ENCODE measurements around the gene PARD3B.
A peak's percentile ranks its signal among the peaks of the same experiment; 100 is the strongest.

Gene PARD3B

DNA sequence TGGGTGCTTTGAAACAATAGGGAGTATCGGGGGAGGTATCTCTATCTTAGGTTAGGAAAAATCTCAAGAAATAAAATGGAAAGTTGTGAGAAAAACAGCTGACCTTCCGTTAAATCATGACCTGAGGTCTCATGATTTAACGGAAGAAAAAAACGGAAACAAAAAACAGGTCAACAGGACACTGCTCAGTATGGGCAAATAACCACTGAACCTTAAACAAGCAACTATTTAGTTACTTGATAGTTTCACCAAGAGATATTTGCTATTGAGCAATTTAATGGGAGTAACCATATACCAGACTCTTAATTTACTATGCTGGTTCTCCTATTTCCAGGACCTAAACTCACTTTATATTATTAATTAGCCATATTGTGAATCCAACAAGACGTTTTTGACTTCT is 150.8 kb downstream of the PARD3B start:
- no peak for DNase-seq (ENCODE audit: low spot score)

DNA sequence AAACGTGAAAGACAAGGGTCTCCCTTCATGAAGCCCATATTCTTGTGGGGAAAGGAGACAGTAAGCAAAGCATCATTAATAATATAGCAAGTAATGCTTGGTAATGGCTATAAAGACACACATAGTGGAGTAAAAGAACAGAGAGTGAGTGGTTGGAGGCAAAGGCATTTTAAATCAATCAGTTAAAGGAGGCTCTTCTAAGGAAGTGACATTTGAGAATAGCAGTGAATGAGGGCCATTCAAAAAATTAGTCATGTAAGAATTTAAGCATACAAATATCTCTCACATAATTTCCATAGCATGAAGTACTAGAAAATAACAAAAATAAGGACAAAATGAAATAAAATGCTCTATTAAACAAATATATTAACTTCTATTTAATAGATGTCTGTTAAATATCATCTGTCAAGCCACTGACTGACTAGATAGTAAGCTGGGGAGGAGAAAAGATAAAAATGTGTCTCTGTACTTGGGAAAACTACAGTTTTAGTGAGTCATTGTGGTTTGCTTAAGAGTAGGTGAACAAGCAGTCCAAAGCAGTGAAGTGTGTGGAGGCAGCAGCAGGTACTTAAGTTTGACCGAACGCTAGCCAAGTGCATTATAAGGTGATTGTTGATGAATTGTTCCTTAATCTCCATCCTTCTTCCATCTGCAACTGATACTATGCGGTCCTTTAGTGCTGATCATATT is 160.1 kb downstream of the PARD3B start:
- peak; percentile 11 for DNase-seq (ENCODE audit: low spot score)

DNA sequence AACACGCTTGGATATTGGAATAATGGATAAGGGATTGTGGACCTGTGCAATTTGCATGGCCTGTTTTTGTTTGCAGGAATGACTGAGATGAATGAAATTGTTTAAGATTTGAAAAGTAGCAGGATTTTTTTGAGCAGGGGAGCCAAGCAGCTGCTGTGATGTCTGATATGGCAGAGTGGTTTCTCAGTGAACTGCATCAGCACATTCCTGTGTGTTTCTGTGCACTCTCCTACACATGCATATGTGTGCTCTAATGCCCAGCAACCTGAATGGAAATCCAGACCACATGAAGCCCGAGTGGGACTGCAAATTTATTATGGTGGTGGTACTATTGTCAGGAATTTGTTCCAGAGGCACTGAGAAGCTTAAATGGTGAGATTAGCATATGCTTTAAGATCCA is 161.7 kb downstream of the PARD3B start:
- no peak for DNase-seq (ENCODE audit: low spot score)

DNA sequence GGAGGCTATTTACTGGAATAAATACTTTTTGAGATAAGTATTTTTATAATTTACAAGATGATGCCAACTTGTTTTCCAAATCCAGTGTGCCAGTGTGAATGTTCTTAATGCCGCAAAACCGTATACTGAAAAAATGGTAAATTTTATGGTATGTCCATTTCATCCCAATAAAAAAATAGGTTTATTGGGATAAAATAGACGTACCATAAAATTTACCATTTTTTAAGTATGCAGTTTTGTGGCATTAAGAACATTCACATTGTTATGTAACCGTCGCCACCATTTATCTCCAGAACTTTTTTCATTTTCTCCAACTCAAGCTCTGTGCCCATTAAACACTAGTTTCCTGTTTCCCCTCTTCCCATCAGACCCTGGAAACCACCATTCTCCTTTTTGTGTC is 167.9 kb downstream of the PARD3B start:
- no peak for DNase-seq (ENCODE audit: low spot score)

DNA sequence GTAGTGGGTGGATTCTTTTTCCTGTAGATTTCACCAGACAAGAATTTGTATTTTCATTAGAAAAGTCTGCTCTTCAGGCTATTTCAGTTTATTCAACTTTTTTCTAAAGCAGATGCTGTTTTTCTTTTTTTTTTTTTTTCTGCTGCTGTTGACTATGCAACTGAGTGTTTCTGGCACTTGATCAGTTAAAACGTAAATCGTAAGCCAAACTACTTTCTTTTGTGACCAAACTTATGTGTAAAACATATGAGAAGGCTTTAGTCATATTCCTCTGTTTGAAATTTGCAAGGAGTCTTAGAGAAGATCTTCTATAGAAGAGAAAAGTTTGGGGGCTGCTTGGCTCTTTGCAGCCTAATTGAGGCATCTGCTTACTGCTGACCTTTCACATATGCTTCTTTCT is 170.1 kb downstream of the PARD3B start:
- no peak for DNase-seq (ENCODE audit: low spot score)

DNA sequence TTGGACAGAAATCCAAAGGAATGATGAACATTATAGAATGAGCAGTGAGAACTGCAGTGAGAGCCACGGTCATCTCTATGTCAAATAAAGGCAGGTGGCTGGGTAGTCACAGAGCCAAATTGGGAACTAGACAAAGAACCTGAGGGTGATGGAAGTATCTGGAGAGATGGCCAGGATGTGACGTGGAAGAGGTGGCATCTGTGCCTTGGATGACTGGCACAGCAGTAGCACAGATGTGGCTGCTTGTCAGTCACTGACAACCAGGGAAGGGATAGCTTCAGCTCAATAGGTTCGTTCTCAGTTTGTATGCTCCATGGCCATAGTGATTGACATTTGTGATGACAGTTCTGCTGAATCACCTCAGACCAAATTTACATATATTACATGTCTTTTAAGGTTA is 172.3 kb downstream of the PARD3B start:
- no peak for DNase-seq (ENCODE audit: low spot score)

DNA sequence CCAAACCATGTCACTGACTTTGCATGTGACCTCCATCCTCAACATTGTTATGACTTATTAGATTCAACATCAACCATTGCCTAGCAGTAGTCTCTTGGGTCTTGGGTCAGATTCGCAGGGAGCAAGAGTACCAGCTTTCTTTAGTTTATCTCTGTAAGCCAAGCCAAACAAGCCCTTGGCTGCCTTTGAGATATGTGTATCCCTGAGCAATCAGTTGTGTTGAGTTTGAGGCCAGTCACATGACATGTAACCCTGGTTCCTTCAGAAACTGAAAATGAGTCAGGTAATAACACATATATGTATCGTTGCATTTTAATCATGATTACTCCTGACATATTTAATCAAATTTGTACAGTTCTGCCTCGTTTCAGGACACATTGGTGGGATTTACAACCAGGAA is 173.3 kb downstream of the PARD3B start:
- no peak for DNase-seq (ENCODE audit: low spot score)

DNA sequence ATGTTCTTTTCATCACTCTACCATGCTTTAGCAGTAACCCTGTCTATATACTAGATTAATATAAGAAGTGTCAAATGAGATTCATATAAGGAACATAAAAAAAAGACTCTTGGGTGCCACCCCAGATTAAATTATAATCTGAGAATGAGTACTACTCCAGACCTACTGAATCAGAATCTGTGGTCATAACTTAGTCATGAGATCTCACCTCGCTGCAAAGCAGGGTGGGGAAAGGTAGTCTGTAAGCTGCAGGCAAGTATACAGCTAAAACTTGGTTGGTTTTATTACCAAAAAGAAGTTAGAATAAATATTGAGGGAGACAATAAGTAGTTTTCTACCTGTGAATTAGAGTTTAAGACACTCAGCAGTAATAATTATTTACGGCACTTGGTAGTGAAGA is 175.6 kb downstream of the PARD3B start:
- no peak for DNase-seq (ENCODE audit: low spot score)

DNA sequence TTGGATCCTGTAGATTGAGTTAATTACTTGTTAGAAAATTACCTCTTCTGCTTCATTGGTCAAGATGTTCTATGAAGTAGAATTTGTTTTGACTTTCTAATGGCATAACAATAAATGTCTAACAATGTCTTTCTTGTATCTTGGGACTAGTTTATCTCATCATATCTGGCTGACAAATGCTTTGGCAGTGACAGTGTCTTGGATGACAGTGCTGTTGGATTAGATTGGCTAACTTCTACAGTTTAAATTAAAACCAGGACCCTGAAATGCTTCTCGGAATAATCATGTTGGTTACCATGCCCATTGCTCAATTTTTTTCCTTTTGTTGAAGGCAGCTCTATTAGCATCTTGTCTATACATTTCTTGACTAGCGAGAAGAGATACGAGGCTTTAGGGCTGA is 176.9 kb downstream of the PARD3B start:
- DNase-seq (ENCODE audit: low spot score): no peak

DNA sequence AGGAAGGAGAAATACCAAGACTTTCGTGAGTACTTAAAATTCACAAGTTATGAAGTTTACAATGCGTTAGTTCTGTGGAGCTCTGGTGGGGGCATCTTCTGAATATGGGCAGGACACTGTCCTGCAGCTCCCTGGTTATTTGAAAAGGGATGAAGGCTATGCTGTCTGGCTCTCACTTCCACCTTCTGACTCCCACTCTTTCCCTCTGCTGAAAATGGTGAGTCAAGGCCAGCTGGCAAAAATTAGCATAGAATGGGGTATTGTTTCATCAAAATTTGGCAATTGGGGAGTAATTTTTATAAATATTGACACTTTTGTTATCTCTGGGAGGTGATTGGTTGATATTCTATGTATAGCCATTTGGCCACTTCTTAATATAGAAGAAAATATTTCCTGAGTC is 177.4 kb downstream of the PARD3B start:
- no peak for DNase-seq (ENCODE audit: low spot score)

DNA sequence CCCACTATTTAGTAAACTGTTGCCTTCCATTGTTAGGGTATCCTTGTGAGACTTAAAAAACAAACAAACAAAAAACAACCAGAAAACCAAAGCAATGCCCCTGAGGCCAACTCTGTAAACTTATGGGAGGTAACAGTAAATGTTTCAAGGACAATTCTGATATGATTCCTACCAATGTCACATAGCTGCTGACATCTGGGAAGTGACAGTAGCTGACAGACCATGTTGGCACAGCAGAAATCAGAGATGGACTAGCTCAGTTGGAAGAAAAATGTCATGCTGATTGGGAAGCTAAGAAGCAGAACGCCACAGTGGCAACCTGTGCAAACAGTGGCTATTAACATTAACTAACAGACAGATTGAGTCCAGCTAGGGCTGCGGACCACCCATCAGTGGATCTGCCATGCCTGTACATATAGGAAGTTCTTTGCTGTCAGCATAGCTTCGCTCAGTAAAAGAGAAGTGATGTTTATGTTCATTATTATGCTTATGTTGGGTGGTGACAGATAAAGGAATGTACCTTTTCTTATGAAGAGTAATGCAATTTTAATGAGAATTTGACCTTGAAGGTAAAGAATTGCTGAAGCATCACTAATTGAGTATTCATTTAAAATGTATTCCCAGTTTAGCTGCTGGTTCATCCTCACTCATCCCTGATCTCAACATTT is 180.6 kb downstream of the PARD3B start:
- DNase-seq (ENCODE audit: low spot score): no peak

DNA sequence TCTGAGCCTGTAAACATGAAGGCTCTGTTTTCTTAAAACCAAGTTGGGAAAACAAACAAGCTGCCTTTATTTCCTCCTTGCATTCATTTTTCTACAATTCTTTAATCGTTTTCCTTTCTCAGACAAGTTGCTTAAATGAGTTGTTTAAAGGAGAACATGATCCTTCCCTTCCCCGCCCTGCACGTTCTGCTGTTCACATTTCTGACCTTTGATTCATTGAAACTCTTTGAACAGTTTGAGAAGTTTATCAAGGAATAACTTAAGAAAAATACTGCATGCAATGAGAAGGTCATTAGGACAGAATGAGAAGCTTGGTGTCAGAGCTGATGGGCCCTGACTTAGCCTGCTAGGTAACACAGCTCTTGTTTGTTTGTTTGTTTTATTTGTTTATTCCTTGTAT is 181.6 kb downstream of the PARD3B start:
- no peak for DNase-seq (ENCODE audit: low spot score)

DNA sequence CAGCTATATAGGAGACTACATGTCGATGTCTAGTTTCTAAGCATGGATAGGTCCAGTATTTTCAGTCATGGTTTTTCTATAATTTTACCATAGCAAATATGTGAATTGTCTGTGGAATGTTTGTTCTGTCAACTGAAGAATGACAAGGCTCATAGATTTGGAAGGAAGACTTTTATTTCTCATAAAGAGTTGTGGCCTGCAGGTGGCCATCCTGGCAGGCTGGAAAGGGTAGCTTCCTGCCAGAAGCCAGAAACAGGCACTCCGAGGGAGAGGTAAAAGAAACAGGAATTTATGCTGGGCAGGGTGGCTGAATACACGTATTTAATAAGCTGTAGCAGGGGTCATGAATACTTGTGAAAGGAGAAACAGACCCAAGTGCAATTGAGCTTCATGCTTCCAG is 182.1 kb downstream of the PARD3B start:
- no peak for DNase-seq (ENCODE audit: low spot score)

DNA sequence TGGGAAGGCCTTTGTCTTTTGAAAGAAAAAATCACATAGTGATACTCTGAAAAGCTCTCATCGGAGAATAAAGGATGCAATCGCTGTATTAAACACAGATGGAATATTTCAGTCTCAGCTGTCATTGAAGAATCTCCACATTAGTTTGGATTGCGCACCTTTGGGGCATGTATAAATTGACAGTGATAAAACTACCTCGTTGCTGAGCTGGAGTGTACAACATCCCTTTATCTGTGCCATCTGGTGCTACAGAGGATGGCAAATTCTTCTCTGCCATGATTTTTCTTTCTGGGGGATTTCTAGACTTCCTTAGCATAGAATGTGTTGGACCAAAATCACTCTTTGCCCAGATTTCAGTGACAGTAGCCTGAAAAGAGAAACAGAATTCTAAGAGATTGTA is 185.3 kb downstream of the PARD3B start:
- no peak for DNase-seq (ENCODE audit: low spot score)

DNA sequence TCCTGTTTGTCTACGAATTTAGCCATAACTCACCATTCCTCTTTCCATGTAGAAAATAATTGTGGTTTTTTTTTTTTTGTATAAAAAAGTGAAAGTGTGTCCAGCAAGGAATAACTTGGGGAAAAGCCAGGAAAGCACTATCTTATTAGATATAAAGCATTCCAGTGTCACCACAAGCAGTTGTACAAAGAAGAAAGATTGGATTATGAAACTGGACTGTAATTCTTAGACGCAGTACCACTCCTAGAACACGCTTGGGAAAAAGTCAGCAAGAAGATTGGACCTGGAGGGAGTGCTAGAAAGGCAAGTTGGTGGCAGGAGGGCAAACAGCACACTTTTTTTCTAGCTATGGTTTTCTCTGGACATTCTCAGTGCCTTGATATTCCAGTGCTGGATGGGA is 186.7 kb downstream of the PARD3B start:
- DNase-seq (ENCODE audit: low spot score): no peak

DNA sequence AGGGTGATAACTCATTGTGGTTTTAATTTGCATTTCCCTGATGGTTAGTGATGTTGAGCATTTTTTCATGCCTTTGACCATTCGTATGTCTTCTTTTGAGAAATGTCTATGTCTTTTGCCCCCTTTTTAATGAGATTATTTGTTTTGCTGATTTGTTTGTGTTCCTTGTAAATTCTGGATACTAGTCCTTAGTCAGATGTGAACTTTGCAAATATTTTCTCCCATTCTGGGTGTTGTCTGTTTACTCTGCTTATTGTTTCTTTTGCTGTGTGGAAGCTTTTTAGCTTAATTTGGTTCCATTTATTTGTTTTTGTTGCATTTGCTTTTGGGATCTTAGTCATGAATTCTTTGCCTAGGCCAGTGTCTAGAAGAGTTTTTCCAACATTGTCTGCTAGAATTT is 192.0 kb downstream of the PARD3B start:
- DNase-seq (ENCODE audit: low spot score): no peak

DNA sequence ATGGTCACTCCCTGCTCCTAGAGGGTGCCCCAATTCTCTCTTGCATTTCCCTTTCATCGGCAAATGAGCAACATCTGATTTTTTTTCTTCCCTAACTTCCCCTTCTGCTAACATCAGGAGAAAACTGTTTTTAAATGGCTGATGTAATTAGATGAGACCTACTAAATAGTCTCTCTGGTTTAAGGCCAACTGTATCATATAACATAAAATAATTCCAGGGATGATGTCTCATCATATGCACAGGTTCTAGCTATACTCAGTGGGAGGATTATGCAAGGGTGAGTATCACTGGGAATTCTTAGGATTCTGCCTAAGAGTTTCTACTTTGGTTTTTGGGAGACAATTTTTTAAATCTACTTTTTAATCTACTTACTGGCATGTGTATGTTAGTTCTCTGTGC is 193.4 kb downstream of the PARD3B start:
- DNase-seq (ENCODE audit: low spot score): no peak

DNA sequence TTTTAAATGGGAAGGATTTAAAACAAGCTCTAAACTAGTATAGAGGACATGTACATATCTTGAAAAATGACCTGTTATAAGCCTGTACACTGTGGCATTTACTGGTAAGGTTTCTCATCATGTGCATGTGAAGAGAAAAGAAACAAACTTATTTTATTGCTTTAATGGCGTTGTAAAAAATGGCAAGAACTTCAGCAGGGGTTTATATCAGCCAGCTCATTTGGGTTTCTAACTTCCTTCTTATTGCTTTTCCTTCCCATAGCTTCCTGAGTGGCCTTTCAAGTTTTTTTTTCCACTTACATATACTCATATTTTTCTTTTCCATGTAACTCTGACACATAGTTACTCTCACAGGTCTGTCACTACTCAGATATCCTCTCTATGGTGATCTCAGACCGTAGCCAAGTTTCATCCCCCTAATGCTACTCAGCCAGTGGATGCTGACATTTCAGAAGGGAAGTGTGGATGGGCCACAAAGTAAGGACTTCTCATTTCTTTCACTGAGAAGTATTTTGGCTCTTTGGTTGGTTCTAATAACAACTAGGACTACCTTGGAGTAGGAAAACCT is 198.2 kb downstream of the PARD3B start:
- DNase-seq (ENCODE audit: low spot score): no peak

DNA sequence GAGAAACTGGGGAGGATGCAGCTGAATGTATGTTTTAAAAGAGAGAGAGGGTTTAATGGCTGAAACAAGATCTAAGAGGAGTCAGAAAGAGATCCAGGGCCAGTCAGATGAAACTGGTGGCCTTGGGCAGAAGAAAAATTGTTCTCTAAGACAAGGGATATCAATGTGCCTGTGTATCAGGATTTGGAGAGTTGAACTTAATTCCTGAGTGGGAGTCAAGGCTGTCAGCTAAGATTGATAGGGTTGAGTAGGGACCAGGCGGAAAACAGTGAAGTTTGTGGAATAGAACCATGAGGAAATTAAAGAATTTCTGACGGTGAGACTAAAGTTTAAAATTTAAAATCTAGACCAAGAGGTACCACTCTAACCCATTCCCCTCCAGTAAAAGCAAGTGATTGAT is 199.2 kb downstream of the PARD3B start:
- no peak for DNase-seq (ENCODE audit: low spot score)

DNA sequence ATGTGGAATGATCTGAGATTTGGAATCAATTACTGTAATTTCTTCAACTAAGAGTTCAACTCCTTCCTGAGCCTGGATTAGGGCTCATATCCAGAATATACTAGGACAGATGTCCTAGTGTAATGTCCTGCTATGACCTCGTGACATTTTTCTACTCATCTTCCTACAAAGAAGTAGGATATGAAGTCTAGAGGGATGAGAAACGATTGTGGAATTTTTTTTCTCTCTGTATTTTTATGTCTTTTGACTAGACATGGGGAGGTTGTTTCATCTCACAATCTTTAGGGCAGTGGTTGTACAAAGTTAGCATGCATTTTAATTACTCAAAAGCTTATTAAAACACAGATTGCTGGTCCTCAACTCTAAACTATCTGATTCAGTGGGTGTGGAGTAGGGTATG is 203.0 kb downstream of the PARD3B start:
- DNase-seq (ENCODE audit: low spot score): no peak

DNA sequence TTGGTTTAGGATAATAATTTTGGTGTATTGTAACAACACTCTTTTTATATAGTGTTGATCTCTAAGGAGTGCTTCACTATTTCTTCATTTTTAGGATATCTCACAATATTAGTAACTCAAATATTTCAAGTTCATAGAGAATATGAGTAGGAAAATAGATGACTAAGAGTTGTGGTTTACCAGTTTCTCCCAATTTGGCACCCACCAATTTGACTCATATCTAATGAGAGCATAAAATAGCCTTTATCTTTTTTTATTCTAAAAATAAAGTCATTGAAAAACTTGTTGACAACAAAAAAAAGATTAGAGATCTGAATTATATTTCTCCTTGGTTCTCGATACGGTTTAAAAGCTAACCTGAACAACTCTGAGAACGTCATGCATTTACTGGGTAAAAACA is 204.0 kb downstream of the PARD3B start:
- no peak for DNase-seq (ENCODE audit: low spot score)

DNA sequence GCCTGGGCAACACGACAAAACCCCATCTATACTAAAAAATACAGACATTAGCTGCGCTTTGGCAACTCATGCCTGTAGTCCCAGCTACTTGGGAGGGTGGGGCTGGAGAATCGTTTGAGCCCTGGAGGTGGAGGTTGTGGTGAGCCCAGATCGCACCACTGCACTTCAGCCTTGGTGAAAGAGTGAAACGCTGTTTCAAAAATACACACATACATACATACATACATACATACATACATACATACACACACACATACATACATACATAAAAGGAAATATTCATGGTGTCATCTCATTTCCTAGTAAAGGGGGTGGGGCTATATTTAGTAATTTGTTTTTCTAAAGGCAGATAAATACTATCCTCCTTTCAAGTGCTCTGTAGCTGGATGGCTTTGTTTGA is 205.1 kb downstream of the PARD3B start:
- DNase-seq (ENCODE audit: low spot score): no peak

DNA sequence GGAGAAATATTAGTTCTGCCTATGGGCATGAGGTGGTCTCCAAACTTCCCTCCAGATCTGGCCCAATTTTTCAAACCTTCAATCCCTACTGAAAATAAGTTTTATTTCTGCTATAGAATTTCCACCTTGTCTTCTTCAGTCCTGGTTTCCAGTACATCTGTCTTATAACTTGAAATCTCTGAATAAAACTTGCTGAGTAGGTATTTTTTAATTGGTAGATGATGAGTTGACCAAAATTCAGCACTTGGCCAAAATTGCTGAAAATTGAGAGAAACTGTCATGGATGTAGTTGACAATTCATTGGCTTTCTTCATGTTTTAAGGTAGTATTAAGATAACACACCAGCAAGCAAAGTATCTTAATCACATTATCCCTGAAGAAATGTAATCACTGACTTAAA is 206.2 kb downstream of the PARD3B start:
- DNase-seq (ENCODE audit: low spot score): no peak

DNA sequence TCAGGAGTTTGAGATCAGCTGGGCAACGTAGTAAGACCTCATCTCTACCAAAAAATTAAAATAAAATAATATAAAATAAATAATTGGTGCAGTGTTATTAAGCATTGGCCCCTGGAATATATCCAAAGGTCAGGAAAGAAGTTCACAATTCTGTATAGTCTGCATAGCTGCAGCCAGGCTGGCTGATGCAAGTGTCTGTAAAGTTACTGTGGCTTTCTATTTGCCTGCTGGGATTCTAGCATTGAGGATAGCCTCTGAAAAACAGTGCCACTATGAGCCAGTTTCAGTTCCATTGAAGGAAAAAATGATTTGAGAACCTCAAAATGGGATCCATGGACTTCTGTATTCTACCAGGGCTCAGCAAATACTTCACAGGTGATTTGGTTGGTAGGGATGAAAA is 208.6 kb downstream of the PARD3B start:
- DNase-seq (ENCODE audit: low spot score): peak; percentile 61
